Activated CD4-positive, alpha-beta T cell treated with anti-CD3 and anti-CD28 coated beads, Interleukin-2, amount 10 ng/mL, durations not matched to agents 24 days and 14 days (primary cell): ENCODE measurements around the gene PLBD1. TPM values are rescaled to one million over a fixed set of nuclear protein-coding genes. Genes with fewer than 3 reads are reported as not detected.
A peak's percentile ranks its signal among the peaks of the same experiment; 100 is the strongest.

Experiments
- DNase-seq: peaks from one replicate; pipeline ENCODE4 v3.0.0; 2022
- H3K27ac Mint-ChIP-seq: one replicate; pipeline ENCODE4 v1.8.0; 2022; ENCODE audit warnings: mild to moderate bottlenecking, mixed read lengths
- H3K27me3 Mint-ChIP-seq: one replicate; pipeline ENCODE4 v1.8.0; 2022; ENCODE audit warnings: mixed read lengths
- H3K36me3 Mint-ChIP-seq: one replicate; pipeline ENCODE4 v1.8.0; 2022; ENCODE audit warnings: low read depth, mild to moderate bottlenecking, mixed read lengths
- H3K4me1 Mint-ChIP-seq: one replicate; pipeline ENCODE4 v1.8.0; 2021; ENCODE audit warnings: mixed read lengths
- H3K4me3 Mint-ChIP-seq: one replicate; pipeline ENCODE4 v1.8.0; 2022; ENCODE audit warnings: mild to moderate bottlenecking, moderate library complexity, mixed read lengths
- H3K9me3 Mint-ChIP-seq: one replicate; pipeline ENCODE4 v1.8.0; 2021; ENCODE audit warnings: mixed read lengths
- intact Hi-C: fragments of 100-400 bp; cut with micrococcal nuclease; formaldehyde crosslinking; loops from one replicate; pipeline ENCODE4 v1.15.1; 2023
- total RNA-seq: library from RNA; stranded (reverse); gene quantifications from 2 replicates; pipeline ENCODE4 v1.2.3, GENCODE V29; 2022

Gene PLBD1
- total RNA-seq, 1 donor from 2014 or later: not detected

DNA sequence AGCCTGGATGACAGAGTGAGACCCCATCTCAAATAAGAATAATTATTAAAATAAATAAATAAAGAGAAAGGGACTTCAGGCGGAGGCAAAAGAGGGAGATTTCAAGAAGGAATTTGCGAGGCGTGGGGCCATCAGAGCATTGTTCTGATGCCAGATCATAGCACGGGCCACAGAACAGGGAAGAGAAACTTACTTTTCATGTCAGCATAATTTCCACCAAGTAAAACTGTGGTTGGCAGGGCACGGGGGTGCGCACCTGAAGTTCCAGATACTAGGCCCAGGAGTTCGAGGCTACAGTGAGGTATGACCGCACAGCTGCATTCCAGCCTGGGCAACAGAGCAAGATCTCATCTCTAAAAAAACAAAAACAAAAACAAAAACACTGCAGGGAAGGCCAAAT is 11.0 kb upstream of the PLBD1 start:
- Mint-ChIP-seq H3K27me3 (peaks cover 10% of the 10 kb centered on the region), H3K4me1 (peaks cover 3% of the 10 kb centered on the region), H3K9me3 (no peaks in the 10 kb centered on the region), H3K27ac (no peak overlapping the region), H3K36me3 (no peaks in the 10 kb centered on the region), H3K4me3 (no peak overlapping the region)
- intact Hi-C loops: no loop called here
- no peak for DNase-seq

DNA sequence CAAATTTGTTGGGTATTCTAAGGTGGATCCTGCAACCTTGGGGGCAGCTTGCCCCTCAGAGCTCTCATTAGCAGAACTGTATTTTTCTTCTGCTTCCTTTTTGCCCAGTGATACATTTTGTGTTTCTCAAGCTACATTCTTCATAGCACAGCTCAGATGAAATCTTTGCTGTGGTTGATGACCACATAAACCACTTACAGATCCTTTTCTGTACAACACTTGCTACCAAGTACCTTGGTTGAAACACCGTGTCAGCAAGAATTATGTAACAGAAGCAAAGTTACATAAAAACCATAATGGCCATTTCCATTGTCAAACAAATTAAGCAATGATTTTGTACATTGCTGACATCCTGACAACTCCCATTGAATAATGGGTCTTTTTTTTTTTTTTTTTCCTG is 9.7 kb upstream of the PLBD1 start:
- no peaks in the 10 kb centered on the region for H3K9me3 Mint-ChIP-seq
- H3K4me1 Mint-ChIP-seq: peaks cover 3% of the 10 kb centered on the region
- no peak overlapping the region for H3K4me3 Mint-ChIP-seq
- H3K27me3 Mint-ChIP-seq: peaks cover 10% of the 10 kb centered on the region
- intact Hi-C loops: no loop called here
- no peak overlapping the region for H3K27ac Mint-ChIP-seq
- peak; percentile 60 for DNase-seq
- no peaks in the 10 kb centered on the region for H3K36me3 Mint-ChIP-seq

DNA sequence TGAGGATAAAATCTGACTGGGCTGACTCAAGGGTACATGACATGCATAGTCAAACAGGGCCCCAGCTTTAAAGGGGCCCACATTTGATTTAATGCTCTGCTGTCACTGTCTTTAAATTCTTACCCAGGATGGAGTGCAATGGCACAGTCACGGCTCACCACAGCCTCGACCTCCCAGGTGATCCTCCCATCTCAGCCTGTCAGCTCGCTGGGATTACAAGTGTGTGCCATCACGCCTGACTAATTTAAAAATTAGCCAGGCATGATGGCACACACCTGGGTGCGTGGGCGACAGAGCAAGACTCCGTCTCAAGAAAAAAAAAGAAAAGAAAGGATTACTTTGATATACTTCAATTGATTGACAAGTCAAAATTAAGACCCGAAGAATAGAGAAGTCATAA is 9.2 kb upstream of the PLBD1 start:
- no peaks in the 10 kb centered on the region for H3K36me3 Mint-ChIP-seq
- no peak overlapping the region for H3K27ac Mint-ChIP-seq
- no peaks in the 10 kb centered on the region for H3K9me3 Mint-ChIP-seq
- no peak for DNase-seq
- H3K27me3 Mint-ChIP-seq: peaks cover 10% of the 10 kb centered on the region
- H3K4me1 Mint-ChIP-seq: peaks cover 3% of the 10 kb centered on the region
- no peak overlapping the region for H3K4me3 Mint-ChIP-seq
- intact Hi-C loops: no loop called here

DNA sequence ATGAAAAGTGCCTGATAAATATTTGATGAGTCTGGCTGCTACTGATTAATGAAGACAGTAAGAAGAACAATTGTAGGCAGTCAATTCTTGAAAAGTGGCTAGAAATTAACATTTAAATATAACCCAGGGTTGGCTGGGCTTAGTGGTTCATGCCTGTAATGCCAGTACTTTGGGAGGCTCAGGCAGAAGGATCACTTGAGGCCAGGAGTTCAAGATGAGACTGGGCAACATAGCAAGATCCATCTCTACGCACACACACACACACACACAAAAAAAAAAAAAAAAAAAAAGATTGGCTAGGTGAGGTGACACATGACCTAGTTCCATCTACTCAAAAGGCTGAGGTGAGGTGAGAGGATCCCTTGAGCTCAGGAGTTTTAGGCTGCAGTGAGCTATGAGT is 7.9 kb upstream of the PLBD1 start:
- no peaks in the 10 kb centered on the region for H3K9me3 Mint-ChIP-seq
- DNase-seq: no peak
- no peak overlapping the region for H3K27ac Mint-ChIP-seq
- H3K4me1 Mint-ChIP-seq: peaks cover 3% of the 10 kb centered on the region
- H3K36me3 Mint-ChIP-seq: no peaks in the 10 kb centered on the region
- H3K27me3 Mint-ChIP-seq: peaks cover 12% of the 10 kb centered on the region
- H3K4me3 Mint-ChIP-seq: no peak overlapping the region
- intact Hi-C loops: no loop called here

DNA sequence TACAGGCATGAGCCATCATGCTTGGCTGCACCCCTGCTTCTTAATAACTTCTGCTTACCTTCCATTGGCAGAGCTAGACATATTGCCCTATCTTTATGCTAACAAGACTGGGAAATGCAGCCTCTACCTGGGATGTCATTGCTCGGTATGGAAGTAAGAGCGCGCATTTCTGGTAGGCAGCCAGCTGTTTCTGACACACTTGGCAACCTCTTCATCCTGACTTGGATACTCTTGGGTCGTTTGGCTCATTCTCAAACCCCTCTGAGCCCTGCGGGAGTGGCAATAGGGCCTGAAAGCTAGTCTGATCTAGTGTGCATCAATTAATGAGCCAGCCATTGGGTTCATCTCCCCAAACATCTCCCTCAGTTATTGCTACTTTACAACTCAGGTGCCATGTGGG is 5.4 kb upstream of the PLBD1 start:
- intact Hi-C loops: no loop called here
- Mint-ChIP-seq H3K4me1 (peaks cover 3% of the 10 kb centered on the region), H3K9me3 (no peaks in the 10 kb centered on the region), H3K4me3 (no peak overlapping the region), H3K27ac (no peak overlapping the region), H3K36me3 (no peaks in the 10 kb centered on the region), H3K27me3 (peaks cover 30% of the 10 kb centered on the region)
- DNase-seq: no peak

DNA sequence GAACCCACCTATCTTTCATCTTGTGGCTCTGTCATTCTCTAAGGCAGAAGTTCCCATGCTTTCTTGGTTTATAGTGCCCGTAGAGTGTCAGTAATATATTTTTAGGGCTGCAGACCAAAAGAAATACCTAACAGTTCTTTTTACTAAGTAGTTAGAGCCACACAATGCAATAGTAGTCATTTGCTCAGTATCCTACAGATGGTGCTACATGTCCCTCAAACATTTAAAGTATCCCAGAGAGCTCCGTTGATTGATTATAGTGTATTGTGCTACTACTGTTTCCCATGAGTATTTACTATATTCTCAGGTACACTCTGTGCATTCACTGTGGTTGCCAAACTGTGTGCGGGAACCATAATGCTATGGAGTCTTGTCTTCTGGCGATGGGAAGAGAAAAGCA is 4.7 kb upstream of the PLBD1 start:
- peaks cover 34% of the 10 kb centered on the region for H3K27me3 Mint-ChIP-seq
- H3K4me1 Mint-ChIP-seq: peaks cover 3% of the 10 kb centered on the region
- intact Hi-C loops: no loop called here

DNA sequence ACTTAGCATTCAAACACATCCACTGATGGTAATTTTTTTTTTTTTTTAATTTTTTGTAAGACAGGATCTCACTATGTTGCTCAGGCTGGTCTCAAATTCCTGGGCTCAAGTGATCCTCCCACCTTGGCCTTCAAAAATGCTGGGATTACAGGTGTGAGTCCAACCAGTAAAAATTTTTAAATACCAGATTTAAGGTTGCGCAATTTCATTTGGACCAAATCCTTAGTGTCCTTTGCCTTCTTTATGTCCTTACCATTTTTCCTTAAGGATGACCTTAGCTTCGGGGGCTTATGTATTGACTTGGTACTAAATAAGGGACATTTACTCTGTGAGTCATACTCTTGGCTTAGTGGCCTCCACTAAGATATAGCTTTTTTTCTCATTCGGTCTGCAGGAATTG is 4.1 kb upstream of the PLBD1 start:
- Mint-ChIP-seq H3K4me3 (no peak overlapping the region), H3K36me3 (no peaks in the 10 kb centered on the region), H3K27me3 (peaks cover 38% of the 10 kb centered on the region), H3K27ac (no peak overlapping the region), H3K9me3 (no peaks in the 10 kb centered on the region), H3K4me1 (no peaks in the 10 kb centered on the region)
- intact Hi-C loops: no loop called here
- no peak for DNase-seq

More for the DNA sequence above, 4.7 kb upstream of the PLBD1 start:
- no peaks in the 10 kb centered on the region for H3K36me3 Mint-ChIP-seq
- H3K27ac Mint-ChIP-seq: no peak overlapping the region
- DNase-seq: no peak
- no peak overlapping the region for H3K4me3 Mint-ChIP-seq
- no peaks in the 10 kb centered on the region for H3K9me3 Mint-ChIP-seq

DNA sequence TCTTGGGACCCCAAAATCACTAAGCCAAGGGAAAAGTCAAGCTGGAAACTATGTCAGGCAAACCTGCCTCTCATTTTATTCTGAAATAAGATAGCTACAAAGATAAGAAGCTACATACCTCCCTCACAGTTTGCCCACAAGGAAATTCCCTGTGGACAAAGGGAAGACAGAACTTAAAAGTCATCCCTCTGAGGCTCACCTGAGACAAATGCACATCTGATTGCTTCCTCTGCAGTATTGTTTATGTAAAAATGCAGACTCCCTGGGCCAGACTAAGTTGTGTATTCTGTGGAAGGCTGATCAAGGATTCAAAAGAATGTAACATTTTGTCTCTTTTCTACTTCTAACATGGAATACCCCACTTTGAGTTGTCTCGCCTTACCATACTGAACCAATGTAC is 2.5 kb upstream of the PLBD1 start:
- H3K9me3 Mint-ChIP-seq: no peaks in the 10 kb centered on the region
- H3K4me3 Mint-ChIP-seq: no peak overlapping the region
- no peaks in the 10 kb centered on the region for H3K36me3 Mint-ChIP-seq
- DNase-seq: no peak
- H3K4me1 Mint-ChIP-seq: no peaks in the 10 kb centered on the region
- peaks cover 41% of the 10 kb centered on the region for H3K27me3 Mint-ChIP-seq
- no peak overlapping the region for H3K27ac Mint-ChIP-seq
- intact Hi-C loops: no loop called here

DNA sequence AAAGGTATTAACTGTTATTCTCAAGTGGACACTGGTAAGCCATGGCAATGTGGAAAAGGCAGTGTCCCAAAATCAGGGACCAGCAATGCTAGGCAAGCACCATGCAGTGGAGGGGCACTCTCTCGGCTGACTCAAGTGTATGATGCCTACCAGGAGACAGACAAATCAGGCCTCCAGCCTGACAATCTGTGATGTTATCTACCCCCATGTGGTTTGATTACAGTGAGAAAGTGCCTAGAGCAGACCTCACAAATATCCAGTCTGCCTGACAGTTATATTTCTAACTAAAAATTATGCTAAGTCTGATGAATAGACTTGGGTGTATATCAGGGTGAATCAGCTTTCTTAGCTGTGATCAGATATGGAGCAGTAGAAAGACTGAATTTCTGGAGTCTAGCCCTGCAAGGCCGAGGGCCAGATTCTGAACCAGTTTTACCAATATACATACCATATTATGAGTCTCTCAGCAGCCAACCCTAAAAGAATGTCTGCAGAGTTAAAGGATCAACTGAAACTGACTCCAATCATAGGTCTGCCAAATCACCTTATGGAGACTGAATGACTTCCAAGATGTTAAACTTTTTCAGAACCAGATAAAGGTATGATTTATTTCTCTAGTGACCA is 3.2 kb downstream of the PLBD1 start:
- Mint-ChIP-seq H3K27me3 (peaks cover 31% of the 10 kb centered on the region), H3K27ac (no peak overlapping the region), H3K4me1 (peaks cover 4% of the 10 kb centered on the region)

DNA sequence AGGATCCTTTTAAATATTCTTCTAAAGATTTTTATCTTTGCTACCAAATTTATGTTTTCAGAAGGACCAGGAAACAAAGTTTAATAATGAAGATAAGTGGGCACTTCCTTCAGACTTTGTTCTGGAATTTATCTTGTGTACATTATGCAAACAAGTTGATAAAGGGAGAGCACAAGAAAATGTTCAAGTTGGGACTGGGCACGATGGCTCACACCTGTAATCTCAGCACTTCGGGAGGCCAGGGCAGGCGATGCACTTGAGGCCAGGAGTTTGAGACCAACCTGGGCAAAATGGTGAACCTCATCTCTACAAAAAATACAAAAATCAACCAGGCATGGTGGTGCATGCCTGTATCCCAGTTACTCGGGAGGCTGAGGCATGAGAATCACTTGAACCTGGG is 4.6 kb downstream of the PLBD1 start:
- no peak for DNase-seq
- Mint-ChIP-seq H3K27me3 (peaks cover 21% of the 10 kb centered on the region), H3K4me1 (peaks cover 4% of the 10 kb centered on the region), H3K36me3 (no peaks in the 10 kb centered on the region), H3K4me3 (no peak overlapping the region), H3K27ac (no peak overlapping the region), H3K9me3 (peaks cover 5% of the 10 kb centered on the region)
- intact Hi-C loops: no loop called here

More for the DNA sequence above, 3.2 kb downstream of the PLBD1 start:
- intact Hi-C loops: no loop called here
- Mint-ChIP-seq H3K9me3 (no peaks in the 10 kb centered on the region), H3K4me3 (no peak overlapping the region), H3K36me3 (no peaks in the 10 kb centered on the region)
- no peak for DNase-seq

DNA sequence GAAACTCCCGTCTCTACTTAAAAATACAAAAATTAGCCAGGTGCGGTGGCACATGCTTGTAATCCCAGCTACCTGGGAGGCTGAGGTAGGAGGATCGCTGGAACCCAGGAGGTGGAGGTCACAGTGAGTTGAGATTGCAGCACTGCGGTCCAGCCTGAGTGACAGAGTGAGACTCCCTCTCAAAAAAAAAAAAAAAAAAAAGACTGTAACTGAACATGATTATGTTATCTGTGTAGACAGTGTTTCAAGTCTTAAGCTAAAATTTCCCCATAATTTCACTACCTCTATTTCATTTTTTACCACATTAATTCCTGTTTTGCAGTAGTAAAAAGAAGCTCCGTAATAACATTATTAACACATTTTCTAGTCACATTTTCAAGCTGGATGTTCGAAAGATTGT is 5.4 kb downstream of the PLBD1 start:
- H3K27ac Mint-ChIP-seq: no peak overlapping the region
- no peak overlapping the region for H3K4me3 Mint-ChIP-seq
- peaks cover 4% of the 10 kb centered on the region for H3K4me1 Mint-ChIP-seq
- peaks cover 19% of the 10 kb centered on the region for H3K27me3 Mint-ChIP-seq
- peaks cover 5% of the 10 kb centered on the region for H3K9me3 Mint-ChIP-seq
- intact Hi-C loops: no loop called here
- DNase-seq: no peak
- H3K36me3 Mint-ChIP-seq: no peaks in the 10 kb centered on the region

DNA sequence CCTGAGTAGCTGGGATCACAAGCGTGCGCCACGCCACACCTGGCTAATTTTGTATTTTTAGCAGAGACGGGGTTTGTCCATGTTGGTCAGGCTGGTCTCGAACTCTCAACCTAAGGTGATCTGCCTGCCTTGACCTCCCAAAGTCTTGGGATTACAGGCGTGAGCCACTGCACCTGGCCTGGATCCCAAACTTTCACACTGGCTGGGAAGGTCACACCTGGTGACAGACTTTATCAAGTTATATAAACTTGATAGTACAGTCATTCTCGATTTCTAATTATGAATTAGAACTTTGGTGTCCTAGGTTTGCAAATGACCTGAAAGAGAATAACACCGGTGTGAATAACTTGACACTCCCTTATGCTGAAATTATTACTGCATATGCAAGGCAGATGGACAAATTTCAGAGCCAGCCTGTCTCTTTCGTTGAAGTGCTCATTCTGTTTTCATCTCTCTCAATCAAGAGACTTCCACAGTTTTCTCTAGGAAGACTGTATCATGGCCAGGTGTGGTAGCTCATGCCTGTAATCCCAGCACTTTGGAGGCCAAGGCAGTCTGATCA is 5.9 kb downstream of the PLBD1 start:
- Mint-ChIP-seq H3K9me3 (peaks cover 5% of the 10 kb centered on the region), H3K36me3 (no peaks in the 10 kb centered on the region), H3K27me3 (peaks cover 14% of the 10 kb centered on the region), H3K4me1 (peaks cover 4% of the 10 kb centered on the region), H3K27ac (no peak overlapping the region), H3K4me3 (no peak overlapping the region)
- DNase-seq: no peak
- intact Hi-C loops: no loop called here

DNA sequence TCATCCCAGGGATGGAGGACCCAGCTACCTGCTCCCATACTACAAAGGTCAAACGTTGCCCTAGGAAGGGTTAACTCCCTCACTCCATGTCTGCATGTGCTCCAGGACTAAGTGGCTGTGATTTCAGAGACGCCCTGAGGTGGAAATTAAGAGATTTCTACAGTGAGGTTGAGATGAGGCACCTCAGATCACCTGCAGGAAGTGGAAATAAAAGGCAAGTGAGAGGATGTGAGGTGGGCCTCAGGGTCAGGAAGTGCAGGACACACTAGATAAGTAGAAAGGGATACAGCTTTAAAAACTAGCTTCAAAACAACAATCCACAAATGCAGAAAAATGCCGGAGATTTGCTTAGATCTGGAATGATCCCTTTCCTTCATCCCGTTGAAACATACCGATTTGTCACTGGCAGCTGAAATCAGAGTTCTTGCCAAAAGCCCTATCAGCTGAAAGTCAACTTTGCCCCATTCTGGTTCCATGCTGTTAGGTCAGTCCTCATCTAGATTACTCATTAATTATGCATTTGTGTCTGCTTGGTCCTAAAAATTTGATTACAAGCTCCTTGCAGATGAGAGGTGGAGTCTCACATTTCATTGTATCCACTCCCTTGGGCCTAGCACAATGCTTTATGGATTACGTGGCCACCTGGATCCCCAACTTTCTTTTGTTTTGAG is 6.6 kb downstream of the PLBD1 start:
- intact Hi-C loops: no loop called here
- Mint-ChIP-seq H3K27me3 (peaks cover 11% of the 10 kb centered on the region), H3K27ac (no peak overlapping the region), H3K4me1 (peaks cover 4% of the 10 kb centered on the region), H3K4me3 (no peak overlapping the region), H3K9me3 (peaks cover 5% of the 10 kb centered on the region), H3K36me3 (no peaks in the 10 kb centered on the region)
- no peak for DNase-seq

DNA sequence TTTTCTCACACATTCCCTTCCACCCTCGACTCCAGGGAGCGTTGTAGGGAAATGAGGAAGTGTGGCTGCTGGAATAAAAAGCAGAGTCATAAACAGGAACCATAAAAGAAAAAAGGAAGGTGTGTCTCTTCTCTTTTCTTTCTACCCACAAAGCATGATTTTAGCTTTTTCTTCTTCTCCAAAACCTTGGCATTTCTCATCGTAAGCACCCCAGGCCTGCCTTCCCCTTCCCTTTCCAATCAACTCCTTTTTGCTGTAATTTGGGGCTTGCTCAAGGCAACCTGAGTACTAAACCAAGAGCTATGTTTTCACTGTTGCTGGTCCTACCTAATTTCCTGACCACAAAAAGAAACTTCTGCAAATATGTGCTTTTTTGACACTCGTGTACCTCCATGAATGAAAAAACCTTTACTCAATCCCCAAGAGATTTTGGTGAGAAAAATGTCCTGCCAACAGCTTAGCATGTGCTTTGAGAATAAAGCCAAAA is 9.2 kb downstream of the PLBD1 start:
- H3K4me3 Mint-ChIP-seq: no peak overlapping the region

More for the DNA sequence above, 9.2 kb downstream of the PLBD1 start:
- peaks cover 4% of the 10 kb centered on the region for H3K4me1 Mint-ChIP-seq
- no peaks in the 10 kb centered on the region for H3K27me3 Mint-ChIP-seq
- no peak overlapping the region for H3K27ac Mint-ChIP-seq
- peaks cover 5% of the 10 kb centered on the region for H3K9me3 Mint-ChIP-seq
- no peaks in the 10 kb centered on the region for H3K36me3 Mint-ChIP-seq
- intact Hi-C loops: no loop called here
- no peak for DNase-seq
